HL-60 (cell line): ENCODE data around the gene TMC4.

Experiments used
- DNase-seq, 2 experiments: peaks; one replicate each; pipeline ENCODE4 v3.0.0-alpha.2; 2010 to 2020; ENCODE audit warnings: low read depth in 1 of 2, low spot score in 1 of 2
- H3K27ac ChIP-seq: fragments of 250-450 bp; sonication (Bioruptor Pico); replicated peaks from 2 replicates; pipeline ENCODE4 v1.5.1; 2020; ENCODE audit warnings: mild to moderate bottlenecking, moderate library complexity
- H3K27me3 ChIP-seq: fragments of 250-450 bp; sonication (Bioruptor Pico); 2 replicates; pipeline ENCODE4 v1.5.1; 2021; ENCODE audit warnings: mild to moderate bottlenecking, moderate library complexity; ENCODE audit not compliant: insufficient read depth, poor library complexity, severe bottlenecking
- H3K4me3 ChIP-seq: replicated peaks from 2 replicates; pipeline ENCODE4 v1.5.1; 2011; ENCODE audit warnings: mild to moderate bottlenecking, control low read depth, low read length; ENCODE audit not compliant: insufficient read depth
- CTCF ChIP-seq: IDR thresholded peaks from one replicate; pipeline ENCODE4 v1.5.1; 2011; ENCODE audit warnings: low read length, control low read depth, inconsistent platforms; ENCODE audit not compliant: insufficient read depth
- GABPA ChIP-seq: IDR thresholded peaks from 2 replicates; pipeline ENCODE4 v1.6.1; 2012; ENCODE audit warnings: low read depth
- POLR2AphosphoS5 ChIP-seq: IDR thresholded peaks from 2 replicates; pipeline ENCODE4 v1.6.1; 2012; ENCODE audit warnings: low read depth
- REST ChIP-seq: IDR thresholded peaks from 2 replicates; pipeline ENCODE4 v1.6.1; 2012; ENCODE audit warnings: low read depth; ENCODE audit not compliant: insufficient replicate concordance
- SPI1 ChIP-seq: IDR thresholded peaks from 2 replicates; pipeline ENCODE4 v1.6.1; 2012; ENCODE audit warnings: low read depth, mild to moderate bottlenecking, borderline replicate concordance

TMC4 gene

GRCh38 chr19:54123682-54124081, 49.3 kb downstream of the TMC4 start:
- no peak overlapping the region for H3K27ac ChIP-seq
- H3K4me3 ChIP-seq = no peak overlapping the region
- TF ChIP-seq POLR2AphosphoS5 = no peak
- TF ChIP-seq REST = no peak
- TF ChIP-seq CTCF = no peak
- no peak for TF ChIP-seq GABPA
- no peak for TF ChIP-seq SPI1
- DNase-seq = no peak
- no peaks in the 10 kb centered on the region for H3K27me3 ChIP-seq

GRCh38 chr19:54121259-54121658, 51.7 kb downstream of the TMC4 start:
- TF ChIP-seq REST (no peak), SPI1 (no peak), CTCF (no peak), POLR2AphosphoS5 (no peak), GABPA (no peak)
- H3K4me3 ChIP-seq = no peak overlapping the region

GRCh38 chr19:54115109-54116063, 57.6 kb downstream of the TMC4 start, which contains the start of the genes PRPF31 and TFPT:
PRPF31 (plus strand) TSS chr19:54115754; CDS start chr19:54118279, 2,525 bp downstream.
TFPT (minus strand) TSS chr19:54115657; CDS start chr19:54115269, 388 bp downstream.
- TF ChIP-seq POLR2AphosphoS5 (peak; percentile 83), CTCF (no peak), GABPA (peak; percentile 65)
- H3K27me3 ChIP-seq = no peaks in the 10 kb centered on the region
- peak within 1 kb of the TSS; percentile 93 for H3K4me3 ChIP-seq
- peak within 1 kb of the TSS; percentile 96 for H3K27ac ChIP-seq
- peak; percentile 94 to 98 for DNase-seq

More at GRCh38 chr19:54121259-54121658, 51.7 kb downstream of the TMC4 start:
- no peak overlapping the region for H3K27ac ChIP-seq
- DNase-seq = no peak
- no peaks in the 10 kb centered on the region for H3K27me3 ChIP-seq
